Ishikawa (cell line): ENCODE data around the gene KIT.

Experiments used
- CEBPB ChIP-seq: IDR thresholded peaks from 2 replicates; pipeline ENCODE4 v1.6.1; 2012
- CREB1 ChIP-seq: IDR thresholded peaks from 2 replicates; pipeline ENCODE4 v1.6.1; 2012; ENCODE audit warnings: low read depth
- EGR1 ChIP-seq: IDR thresholded peaks from 2 replicates; pipeline ENCODE4 v1.6.1; 2012
- EP300 ChIP-seq: IDR thresholded peaks from 2 replicates; pipeline ENCODE4 v1.6.1; 2012; ENCODE audit warnings: borderline replicate concordance
- FOXM1 ChIP-seq: IDR thresholded peaks from 2 replicates; pipeline ENCODE4 v1.6.1; 2012; ENCODE audit warnings: low read depth, borderline replicate concordance
- MAX ChIP-seq: IDR thresholded peaks from 2 replicates; pipeline ENCODE4 v1.6.1; 2012
- NFIC ChIP-seq: IDR thresholded peaks from 2 replicates; pipeline ENCODE4 v1.6.1; 2012
- RAD21 ChIP-seq: IDR thresholded peaks from 2 replicates; pipeline ENCODE4 v1.6.1; 2012; ENCODE audit warnings: low read depth
- TAF1 ChIP-seq: IDR thresholded peaks from 2 replicates; pipeline ENCODE4 v1.6.1; 2012; ENCODE audit warnings: low read depth, mild to moderate bottlenecking
- TCF12 ChIP-seq: IDR thresholded peaks from 2 replicates; pipeline ENCODE4 v1.6.1; 2012; ENCODE audit warnings: low read depth
- USF1 ChIP-seq: IDR thresholded peaks from 2 replicates; pipeline ENCODE4 v1.6.1; 2012
- YY1 ChIP-seq: IDR thresholded peaks from 2 replicates; pipeline ENCODE4 v1.6.1; 2012; ENCODE audit warnings: low read depth
- ZBTB7A ChIP-seq: IDR thresholded peaks from 2 replicates; pipeline ENCODE4 v1.6.1; 2012; ENCODE audit warnings: low read depth
- TF ChIP-seq, protein P1 (sequence below): IDR thresholded peaks from 2 replicates; pipeline ENCODE4 v1.6.1; 2012; ENCODE audit warnings: low read depth, mild to moderate bottlenecking

Gene KIT

GRCh38 chr4:54668014-54668611 lies 10.4 kb downstream of the KIT start:
- TF ChIP-seq MAX (no peak), EGR1 (no peak), USF1 (no peak), TAF1 (no peak), NFIC (no peak), CREB1 (no peak), RAD21 (no peak), CEBPB (no peak), EP300 (no peak), TCF12 (no peak), ZBTB7A (no peak)
- TF ChIP-seq, protein P1, sequence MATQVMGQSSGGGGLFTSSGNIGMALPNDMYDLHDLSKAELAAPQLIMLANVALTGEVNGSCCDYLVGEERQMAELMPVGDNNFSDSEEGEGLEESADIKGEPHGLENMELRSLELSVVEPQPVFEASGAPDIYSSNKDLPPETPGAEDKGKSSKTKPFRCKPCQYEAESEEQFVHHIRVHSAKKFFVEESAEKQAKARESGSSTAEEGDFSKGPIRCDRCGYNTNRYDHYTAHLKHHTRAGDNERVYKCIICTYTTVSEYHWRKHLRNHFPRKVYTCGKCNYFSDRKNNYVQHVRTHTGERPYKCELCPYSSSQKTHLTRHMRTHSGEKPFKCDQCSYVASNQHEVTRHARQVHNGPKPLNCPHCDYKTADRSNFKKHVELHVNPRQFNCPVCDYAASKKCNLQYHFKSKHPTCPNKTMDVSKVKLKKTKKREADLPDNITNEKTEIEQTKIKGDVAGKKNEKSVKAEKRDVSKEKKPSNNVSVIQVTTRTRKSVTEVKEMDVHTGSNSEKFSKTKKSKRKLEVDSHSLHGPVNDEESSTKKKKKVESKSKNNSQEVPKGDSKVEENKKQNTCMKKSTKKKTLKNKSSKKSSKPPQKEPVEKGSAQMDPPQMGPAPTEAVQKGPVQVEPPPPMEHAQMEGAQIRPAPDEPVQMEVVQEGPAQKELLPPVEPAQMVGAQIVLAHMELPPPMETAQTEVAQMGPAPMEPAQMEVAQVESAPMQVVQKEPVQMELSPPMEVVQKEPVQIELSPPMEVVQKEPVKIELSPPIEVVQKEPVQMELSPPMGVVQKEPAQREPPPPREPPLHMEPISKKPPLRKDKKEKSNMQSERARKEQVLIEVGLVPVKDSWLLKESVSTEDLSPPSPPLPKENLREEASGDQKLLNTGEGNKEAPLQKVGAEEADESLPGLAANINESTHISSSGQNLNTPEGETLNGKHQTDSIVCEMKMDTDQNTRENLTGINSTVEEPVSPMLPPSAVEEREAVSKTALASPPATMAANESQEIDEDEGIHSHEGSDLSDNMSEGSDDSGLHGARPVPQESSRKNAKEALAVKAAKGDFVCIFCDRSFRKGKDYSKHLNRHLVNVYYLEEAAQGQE = no peak

- TF ChIP-seq USF1 = no peak
Measured at GRCh38 chr4:54669831-54670230, 12.1 kb downstream of the KIT start.

DNA sequence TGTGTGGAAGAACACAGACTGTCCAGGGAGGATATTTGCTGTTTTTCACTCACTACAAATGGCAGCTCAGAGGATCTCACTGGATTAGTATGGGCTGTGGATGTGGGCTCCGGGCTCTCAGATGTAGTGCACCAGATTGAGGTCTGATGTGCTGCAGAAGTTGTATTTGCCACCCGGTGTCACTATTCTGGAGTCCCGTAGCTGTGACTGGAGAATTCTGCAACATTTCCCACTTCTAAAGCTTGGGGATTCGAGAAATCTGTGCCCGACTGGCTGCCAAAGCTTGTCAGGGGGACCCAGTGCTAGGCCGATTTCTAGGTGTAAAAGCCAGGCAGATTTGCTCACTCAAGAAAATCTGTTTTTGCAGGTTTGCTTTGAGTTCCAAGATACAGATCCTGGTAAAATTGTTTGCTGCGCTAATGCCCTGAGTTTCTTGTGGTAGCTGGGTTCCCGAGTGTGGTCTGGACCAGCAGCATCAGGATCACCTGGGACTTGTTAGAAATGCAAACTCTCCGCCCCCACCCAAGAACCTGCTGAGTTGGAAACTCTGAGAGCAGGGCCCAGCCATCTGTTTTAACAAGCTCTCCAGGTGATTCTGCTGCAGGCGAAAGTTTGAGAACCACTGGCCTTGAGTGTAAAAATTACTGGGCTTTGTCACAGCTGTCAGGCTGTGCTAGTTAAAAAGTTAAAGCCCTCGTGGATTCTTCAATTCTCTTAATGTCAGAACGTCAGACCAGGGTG lies 18.1 kb downstream of the KIT start:
- no peak for TF ChIP-seq EGR1
- no peak for TF ChIP-seq USF1
- no peak for TF ChIP-seq NFIC
- no peak for TF ChIP-seq RAD21
- no peak for TF ChIP-seq EP300
- TF ChIP-seq CREB1 = no peak
- no peak for TF ChIP-seq YY1
- no peak for TF ChIP-seq FOXM1
- no peak for TF ChIP-seq CEBPB
- TF ChIP-seq, protein P1 = no peak
- no peak for TF ChIP-seq MAX

DNA sequence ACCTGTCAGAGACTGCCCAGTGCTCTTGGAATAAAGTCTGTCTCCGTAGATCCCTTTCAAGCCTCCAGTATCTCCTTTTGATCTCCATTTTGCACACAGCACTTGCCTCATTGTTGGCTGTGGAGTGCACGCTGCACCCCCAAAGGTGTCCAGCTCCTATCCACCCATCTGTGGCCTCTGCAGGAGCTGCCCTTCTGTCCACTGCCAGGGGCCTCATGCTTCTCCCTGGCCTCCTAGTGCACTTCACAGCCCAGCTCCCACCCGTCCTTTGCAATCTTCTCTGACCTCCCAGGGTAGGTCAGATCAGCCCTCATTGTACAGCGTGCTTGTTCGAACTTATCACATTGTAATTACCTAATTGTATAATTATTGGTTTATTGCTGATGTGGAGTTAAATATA lies 18.9 kb downstream of the KIT start:
- TF ChIP-seq TAF1 (no peak), EGR1 (no peak), NFIC (no peak)

DNA sequence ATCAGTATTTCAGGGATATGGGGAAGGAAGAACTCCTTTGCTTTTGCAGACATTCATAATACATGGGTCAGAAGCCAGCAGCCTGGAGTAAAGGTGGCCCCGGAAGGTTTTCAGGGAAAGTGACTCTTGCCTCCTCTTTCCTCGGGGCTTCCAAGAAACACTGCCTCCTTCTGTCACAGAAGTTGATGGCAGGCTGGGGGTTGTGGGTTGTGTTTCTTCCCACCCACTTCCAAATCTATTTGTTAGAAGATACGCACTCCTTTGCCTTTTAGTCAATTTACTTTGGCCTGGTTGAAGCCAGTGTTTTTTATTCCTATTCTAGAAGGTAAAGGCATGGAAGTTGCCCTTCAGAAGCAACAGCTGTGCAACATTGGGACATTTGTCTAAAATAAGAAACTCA lies 19.7 kb downstream of the KIT start:
- TF ChIP-seq, protein P1 = no peak
- TF ChIP-seq CEBPB = no peak
- TF ChIP-seq ZBTB7A = no peak
- no peak for TF ChIP-seq USF1
- TF ChIP-seq YY1 = no peak
- TF ChIP-seq TAF1 = no peak
- no peak for TF ChIP-seq FOXM1
- TF ChIP-seq EP300 = no peak
